Endodermal cell (in vitro differentiated cells): ENCODE results near the gene OSBPL3. TPM values are rescaled to one million over a fixed set of nuclear protein-coding genes. Genes with fewer than 3 reads are reported as not detected.
A peak's percentile ranks its signal among the peaks of the same experiment; 100 is the strongest.

Source experiments
- DNase-seq: peaks from one replicate; pipeline ENCODE4 v3.0.0-alpha.2; 2017
- H3K27ac ChIP-seq: 2 replicates; pipeline ENCODE4 v1.5.1; 2013; ENCODE audit warnings: mild to moderate bottlenecking, low read depth, low read length, moderate library complexity
- H3K27me3 ChIP-seq: 2 replicates; pipeline ENCODE4 v1.6.1; 2013; ENCODE audit warnings: mild to moderate bottlenecking, low read length, moderate library complexity; ENCODE audit not compliant: insufficient read depth, control insufficient read depth, poor library complexity, severe bottlenecking
- H3K36me3 ChIP-seq: 2 replicates; pipeline ENCODE4 v1.7.0; 2013; ENCODE audit warnings: mild to moderate bottlenecking, low read length, moderate library complexity; ENCODE audit not compliant: control insufficient read depth, insufficient read depth
- H3K4me1 ChIP-seq: one replicate; pipeline ENCODE4 v1.7.0; 2013; ENCODE audit warnings: low read length; ENCODE audit not compliant: control insufficient read depth, insufficient read depth
- H3K4me3 ChIP-seq: 2 replicates; pipeline ENCODE4 v1.5.1; 2013; ENCODE audit warnings: mild to moderate bottlenecking, low read length, moderate library complexity
- H3K9ac ChIP-seq: 2 replicates; pipeline ENCODE4 v1.6.1; 2013; ENCODE audit warnings: mild to moderate bottlenecking, low read length, moderate library complexity; ENCODE audit not compliant: poor library complexity, severe bottlenecking; ENCODE audit errors: extremely low read depth
- H3K9me3 ChIP-seq: 2 replicates; pipeline ENCODE4 v1.6.1; 2013; ENCODE audit warnings: mild to moderate bottlenecking, low read length, moderate library complexity; ENCODE audit not compliant: control insufficient read depth
- H3K27ac Mint-ChIP-seq: 2 replicates; pipeline ENCODE4 v1.8.0; 2020; ENCODE audit warnings: mixed read lengths
- H3K27me3 Mint-ChIP-seq: 2 replicates; pipeline ENCODE4 v1.8.0; 2021; ENCODE audit warnings: mild to moderate bottlenecking, mixed read lengths; ENCODE audit not compliant: insufficient read depth
- H3K36me3 Mint-ChIP-seq: 2 replicates; pipeline ENCODE4 v1.8.0; 2020; ENCODE audit warnings: low read depth, mixed read lengths
- H3K4me1 Mint-ChIP-seq: 2 replicates; pipeline ENCODE4 v1.8.0; 2020; ENCODE audit warnings: mixed read lengths
- H3K4me3 Mint-ChIP-seq: 2 replicates; pipeline ENCODE4 v1.8.0; 2020; ENCODE audit warnings: mild to moderate bottlenecking, moderate library complexity, mixed read lengths
- H3K9me3 Mint-ChIP-seq: 2 replicates; pipeline ENCODE4 v1.8.0; 2020; ENCODE audit warnings: mild to moderate bottlenecking, mixed read lengths
- CTCF ChIP-seq: fragments of 200-600 bp; sonication (generic); conservative IDR thresholded peaks from 2 replicates; pipeline ENCODE4 v1.5.0; 2021; ENCODE audit warnings: antibody characterized with exemption, mild to moderate bottlenecking
- WGBS, 2 experiments: methylation state at CpG; one replicate each; pipeline versions ENCODE4 v1.1.5 to v1.1.7; 2013; ENCODE audit warnings: missing lambda C conversion rate in 2 of 2, mixed read lengths in 1 of 2; ENCODE audit not compliant: insufficient coverage in 1 of 2, insufficient read length in 1 of 2; 5-methylcytosine and 5-hydroxymethylcytosine counted together
- total RNA-seq, 2 donors: library from RNA; stranded (reverse); fragmentation: NEBNext Ultra II Directional in 1 of 2; extraction: Animal tissue kit (Norgen Biotek cat#: 25700) in 1 of 2; gene quantifications; 2 replicates in 1 of 2; 3 replicates in 1 of 2; pipeline ENCODE4 v1.2.1, GENCODE V29; 2021

The OSBPL3 gene
- total RNA-seq, 2 donors from 2014 or later = 9.8 to 11.3 TPM

DNA sequence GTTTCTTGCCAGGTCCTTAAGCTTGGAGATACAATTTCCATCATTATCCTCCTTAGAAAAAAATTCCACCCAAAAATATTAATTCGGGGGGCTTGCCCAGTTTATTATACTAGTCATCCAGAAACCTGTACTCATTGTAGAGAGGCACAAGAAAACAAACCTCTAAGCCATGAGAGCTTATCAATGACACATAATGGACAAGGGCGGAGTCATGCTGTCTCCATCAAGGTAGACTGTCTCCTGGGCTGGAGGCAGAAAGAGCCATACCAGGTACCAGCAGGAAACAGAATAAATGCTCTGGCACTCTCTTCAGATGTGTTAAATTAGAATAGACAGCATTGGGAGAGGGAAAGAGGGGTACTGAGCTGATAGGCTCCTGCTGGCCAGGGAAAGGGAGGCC, 153.0 kb downstream of the OSBPL3 start:
- H3K36me3 ChIP-seq = no peaks in the 10 kb centered on the region
- H3K4me3 ChIP-seq = no peak overlapping the region
- peaks cover 13% of the 10 kb centered on the region for H3K4me1 Mint-ChIP-seq
- H3K9me3 Mint-ChIP-seq = no peaks in the 10 kb centered on the region
- no peak overlapping the region for H3K9ac ChIP-seq
- H3K27ac ChIP-seq = no peak overlapping the region
- peaks cover 32% of the 10 kb centered on the region for H3K27me3 ChIP-seq
- H3K4me1 ChIP-seq = peaks cover 5% of the 10 kb centered on the region
- H3K36me3 Mint-ChIP-seq = no peaks in the 10 kb centered on the region
- WGBS, 2 experiments = 92 to 93% methylated on average over 2 of the region's 2 CpGs
- DNase-seq = no peak
- H3K27me3 Mint-ChIP-seq = peaks cover 12% of the 10 kb centered on the region
- no peak for TF ChIP-seq CTCF
- H3K4me3 Mint-ChIP-seq = no peak overlapping the region
- H3K27ac Mint-ChIP-seq = no peak overlapping the region
- H3K9me3 ChIP-seq = no peaks in the 10 kb centered on the region

- no peaks in the 10 kb centered on the region for H3K36me3 ChIP-seq
- H3K9ac ChIP-seq = no peak overlapping the region
- peaks cover 32% of the 10 kb centered on the region for H3K27me3 ChIP-seq
- H3K27ac ChIP-seq = no peak overlapping the region
- Mint-ChIP-seq H3K4me3 (no peak overlapping the region), H3K27ac (peak overlapping the region; percentile 16), H3K9me3 (no peaks in the 10 kb centered on the region), H3K4me1 (peaks cover 13% of the 10 kb centered on the region), H3K27me3 (peaks cover 12% of the 10 kb centered on the region), H3K36me3 (no peaks in the 10 kb centered on the region)
- H3K4me3 ChIP-seq = no peak overlapping the region
- no peak for TF ChIP-seq CTCF
- DNase-seq = no peak
- no peaks in the 10 kb centered on the region for H3K9me3 ChIP-seq
- peaks cover 5% of the 10 kb centered on the region for H3K4me1 ChIP-seq
- 92 to 96% methylated on average over 3 to 7 of the region's 7 CpGs for WGBS, 2 experiments
Measured at GRCh38 chr7:24826662-24827020, 153.3 kb downstream of the OSBPL3 start.

DNA sequence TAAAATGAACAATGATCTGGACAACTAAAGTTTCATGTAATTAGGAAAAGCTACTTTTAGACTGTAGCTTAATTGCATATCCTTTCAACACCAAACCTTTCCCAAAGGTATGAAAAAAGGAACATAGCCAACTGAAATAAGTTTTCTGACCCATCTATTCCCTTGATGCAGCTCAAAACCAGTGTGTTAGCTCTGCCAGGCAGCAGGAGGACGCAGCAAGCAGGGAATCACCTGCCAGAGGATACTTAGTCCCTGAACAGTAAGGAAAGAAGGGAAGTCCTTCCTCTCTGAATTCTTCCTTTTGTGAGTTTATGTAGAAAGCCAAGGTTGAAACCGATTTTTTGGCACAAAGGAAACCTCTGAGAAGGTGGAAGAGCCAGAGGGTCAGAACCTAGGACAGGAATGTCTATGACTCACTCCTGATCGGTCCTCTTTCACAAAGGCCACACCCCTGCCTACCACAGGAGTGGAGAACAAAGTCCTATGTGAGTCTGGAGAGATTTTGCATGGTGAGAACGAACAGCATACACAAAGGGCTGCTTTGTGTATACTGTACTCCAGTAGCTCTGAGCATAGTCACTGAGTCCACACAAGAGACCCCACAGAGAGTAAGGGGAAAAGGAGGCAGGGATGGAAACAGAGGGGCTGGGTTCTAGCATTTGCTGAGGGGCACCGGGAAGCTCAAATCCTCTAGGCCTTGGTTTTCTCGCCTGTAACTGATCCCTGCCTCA, 153.9 kb downstream of the OSBPL3 start:
- H3K9ac ChIP-seq = no peak overlapping the region
- H3K4me3 ChIP-seq = no peak overlapping the region
- WGBS, 2 experiments = 73 to 75% methylated on average over 4 to 6 of the region's 6 CpGs
- peaks cover 5% of the 10 kb centered on the region for H3K4me1 ChIP-seq
- H3K27me3 ChIP-seq = peaks cover 31% of the 10 kb centered on the region
- peak; percentile 61 for DNase-seq
- TF ChIP-seq CTCF = no peak
- Mint-ChIP-seq H3K4me3 (no peak overlapping the region), H3K9me3 (no peaks in the 10 kb centered on the region), H3K4me1 (peaks cover 13% of the 10 kb centered on the region), H3K27me3 (peaks cover 9% of the 10 kb centered on the region), H3K36me3 (no peaks in the 10 kb centered on the region), H3K27ac (peak overlapping the region; percentile 16)
- no peak overlapping the region for H3K27ac ChIP-seq
- H3K9me3 ChIP-seq = no peaks in the 10 kb centered on the region
- H3K36me3 ChIP-seq = no peaks in the 10 kb centered on the region
